Gastrocnemius medialis (tissue), 4 donors: ENCODE measurements around the gene PSG7.
"Not testable (repeated sequence)": the region's sequence is repeated elsewhere in the genome, so short reads cannot be mapped to it uniquely, and the experiment has no call there.

Experiments
- POLR2A ChIP-seq, 2 donors: fragments of 450-650 bp; IDR thresholded peaks; one replicate each; pipeline ENCODE4 v1.6.1; 2017; ENCODE audit warnings: antibody characterized with exemption in 2 of 2, mild to moderate bottlenecking in 2 of 2, moderate library complexity in 2 of 2
- TF ChIP-seq, protein P1 (sequence below), 5 experiments: fragments of 450-650 bp in 3 of 5; fragments of 200-600 bp in 2 of 5; sonication (generic) in 2 of 5; IDR thresholded peaks in 4 of 5; conservative IDR thresholded peaks in 1 of 5; 1 replicate in 4 of 5; 2 replicates in 1 of 5; pipeline ENCODE4 v1.5.1; 2016 to 2019; ENCODE audit warnings: antibody characterized with exemption in 5 of 5, mild to moderate bottlenecking in 3 of 5, moderate library complexity in 3 of 5

DNA sequence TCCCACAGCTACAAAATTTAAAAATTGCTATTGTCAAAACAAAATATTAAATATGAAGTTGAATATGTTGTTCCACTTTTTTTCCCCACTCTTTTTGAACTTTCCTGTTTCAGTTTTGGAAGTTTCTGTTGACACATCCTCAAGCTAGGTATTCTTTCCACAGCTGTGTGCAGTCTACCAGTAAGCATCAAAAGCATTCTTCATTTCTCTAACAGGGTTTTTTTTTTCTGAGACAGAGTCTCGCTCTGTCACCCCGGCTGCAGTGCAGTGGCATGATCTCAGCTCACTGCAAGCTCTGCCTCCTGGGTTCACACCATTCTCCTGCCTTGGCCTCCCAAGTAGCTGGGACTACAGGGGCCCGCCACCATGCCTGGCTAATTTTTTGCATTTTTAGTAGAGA lies 62.9 kb downstream of the PSG7 start:
- TF ChIP-seq, protein P1, sequence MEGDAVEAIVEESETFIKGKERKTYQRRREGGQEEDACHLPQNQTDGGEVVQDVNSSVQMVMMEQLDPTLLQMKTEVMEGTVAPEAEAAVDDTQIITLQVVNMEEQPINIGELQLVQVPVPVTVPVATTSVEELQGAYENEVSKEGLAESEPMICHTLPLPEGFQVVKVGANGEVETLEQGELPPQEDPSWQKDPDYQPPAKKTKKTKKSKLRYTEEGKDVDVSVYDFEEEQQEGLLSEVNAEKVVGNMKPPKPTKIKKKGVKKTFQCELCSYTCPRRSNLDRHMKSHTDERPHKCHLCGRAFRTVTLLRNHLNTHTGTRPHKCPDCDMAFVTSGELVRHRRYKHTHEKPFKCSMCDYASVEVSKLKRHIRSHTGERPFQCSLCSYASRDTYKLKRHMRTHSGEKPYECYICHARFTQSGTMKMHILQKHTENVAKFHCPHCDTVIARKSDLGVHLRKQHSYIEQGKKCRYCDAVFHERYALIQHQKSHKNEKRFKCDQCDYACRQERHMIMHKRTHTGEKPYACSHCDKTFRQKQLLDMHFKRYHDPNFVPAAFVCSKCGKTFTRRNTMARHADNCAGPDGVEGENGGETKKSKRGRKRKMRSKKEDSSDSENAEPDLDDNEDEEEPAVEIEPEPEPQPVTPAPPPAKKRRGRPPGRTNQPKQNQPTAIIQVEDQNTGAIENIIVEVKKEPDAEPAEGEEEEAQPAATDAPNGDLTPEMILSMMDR (IDR thresholded peaks at IDR 0.05 in 4 of 5, conservative IDR thresholded peaks at IDR 0.05 in 1 of 5): not testable (repeated sequence)
- not testable (repeated sequence) for TF ChIP-seq POLR2A (IDR thresholded peaks at IDR 0.05)
